ENCODE results near the gene POMZP3. TPM values are rescaled to one million over a fixed set of nuclear protein-coding genes. Genes with fewer than 3 reads are reported as not detected.
A peak's percentile ranks its signal among the peaks of the same experiment; 100 is the strongest.
"Not testable (repeated sequence)": the region's sequence is repeated elsewhere in the genome, so short reads cannot be mapped to it uniquely, and the experiment has no call there.

The POMZP3 gene
- 1.0 TPM for total RNA-seq

DNA sequence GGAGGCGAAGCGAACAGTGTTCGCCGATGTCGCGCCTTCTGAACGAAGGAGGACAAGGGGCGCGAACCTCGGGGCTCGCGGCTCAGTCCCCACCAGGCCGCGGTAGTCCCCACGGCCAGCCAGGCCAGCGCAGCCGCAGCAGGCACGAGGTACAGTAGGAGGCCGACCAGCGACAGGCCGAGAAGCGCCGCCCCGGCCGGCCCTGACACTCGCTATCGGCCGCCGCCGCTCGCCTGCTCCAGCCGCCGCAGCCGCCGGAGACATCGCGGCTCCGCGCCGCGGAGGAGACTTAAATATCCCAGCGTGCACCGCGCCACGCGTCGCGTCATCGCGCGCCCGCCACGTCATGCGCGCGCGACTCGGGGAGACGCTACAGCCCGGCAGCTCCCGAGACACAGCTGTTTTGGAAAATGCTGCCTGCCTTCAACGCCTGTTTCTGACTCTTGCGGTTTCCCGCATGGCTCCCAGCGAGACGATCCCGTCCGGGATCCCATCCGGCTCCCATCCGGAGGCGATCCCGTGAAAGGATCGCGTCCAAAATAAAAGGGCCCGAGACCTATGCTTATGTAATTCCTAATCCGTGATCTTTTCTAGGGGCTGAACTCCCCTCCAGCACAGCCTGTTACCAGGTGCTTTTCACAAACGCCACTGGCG is at the start of gene POMZP3:
TSS of gene POMZP3 (minus strand) at position 291 of the 654 bp plus-strand sequence. CDS start 1,215 bp downstream, outside the sequence.
- peak; percentile 61 for DNase-seq

- DNase-seq = not testable (repeated sequence)
Observed at GRCh38 chr7:76675783-76676182, 48.7 kb upstream of the POMZP3 start.

GRCh38 chr7:76673346-76673745 is 46.3 kb upstream of the POMZP3 start:
- not testable (repeated sequence) for DNase-seq

- not testable (repeated sequence) for DNase-seq
Observed at GRCh38 chr7:76659212-76659611, 32.1 kb upstream of the POMZP3 start.

GRCh38 chr7:76656425-76656824 is 29.3 kb upstream of the POMZP3 start:
- DNase-seq = not testable (repeated sequence)

GRCh38 chr7:76642620-76643019 is 15.5 kb upstream of the POMZP3 start:
- DNase-seq = not testable (repeated sequence)

- not testable (repeated sequence) for DNase-seq
Observed at GRCh38 chr7:76637061-76637691, 10.1 kb upstream of the POMZP3 start.

DNA sequence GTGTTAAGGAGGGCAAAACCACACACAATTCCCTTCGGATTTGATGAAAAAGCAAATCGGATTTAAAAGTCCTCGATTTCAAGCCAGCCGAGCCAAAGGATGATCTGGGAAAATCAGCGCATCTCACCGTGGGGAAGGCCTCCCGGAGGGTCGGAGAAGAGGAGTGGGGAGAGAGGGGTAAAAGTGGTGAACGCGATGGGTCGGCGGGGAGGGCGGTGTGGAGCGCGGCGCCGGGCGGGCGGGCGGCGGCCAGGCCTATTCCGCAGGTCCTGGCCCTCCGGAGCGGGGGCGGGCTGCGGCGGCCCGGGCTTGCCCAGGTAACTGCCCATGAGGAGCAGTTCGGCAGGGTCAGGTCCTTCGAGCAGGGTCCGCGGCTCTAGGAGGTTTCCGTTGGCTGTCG is 498 bp downstream of the POMZP3 start:
- DNase-seq = peak; percentile 14

DNA sequence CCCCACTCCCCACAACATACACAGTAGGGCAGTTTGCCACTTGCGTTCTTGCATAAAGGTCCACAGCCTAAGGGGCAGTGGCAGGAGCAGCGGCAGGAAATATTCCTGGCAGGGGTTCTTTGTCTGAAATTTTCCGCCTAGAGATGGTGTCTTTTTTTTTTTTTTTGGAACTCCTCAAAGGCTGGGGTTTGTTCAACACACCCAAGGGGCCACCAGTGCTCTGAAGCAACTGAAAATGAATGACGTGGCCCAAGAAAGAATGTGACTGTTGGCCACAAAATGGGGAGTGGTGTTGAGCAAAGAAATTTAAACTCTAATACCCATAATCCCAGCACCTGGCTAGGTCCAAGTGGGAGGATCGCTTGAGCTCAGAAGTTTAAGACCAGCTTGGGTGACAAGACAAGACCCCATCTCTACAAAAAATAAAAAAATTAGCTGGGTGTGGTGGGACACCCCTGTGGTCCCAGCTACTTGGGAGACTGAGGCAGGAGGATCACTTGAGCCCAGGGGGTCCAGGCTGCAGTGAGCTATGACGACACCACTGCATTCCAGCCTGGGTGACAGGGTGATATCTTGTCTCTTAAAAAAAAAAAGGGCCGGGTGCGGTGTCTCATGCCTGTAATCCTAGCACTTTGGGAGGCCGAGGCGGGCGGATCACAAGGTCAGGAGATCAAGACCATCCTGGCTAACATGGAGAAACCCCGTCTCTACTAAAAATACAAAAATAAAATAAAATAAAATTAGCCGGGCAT is 7.5 kb downstream of the POMZP3 start:
- not testable (repeated sequence) for DNase-seq

- peak; percentile 19 for DNase-seq
Observed at GRCh38 chr7:76613783-76614182, 13.3 kb downstream of the POMZP3 start.

DNA sequence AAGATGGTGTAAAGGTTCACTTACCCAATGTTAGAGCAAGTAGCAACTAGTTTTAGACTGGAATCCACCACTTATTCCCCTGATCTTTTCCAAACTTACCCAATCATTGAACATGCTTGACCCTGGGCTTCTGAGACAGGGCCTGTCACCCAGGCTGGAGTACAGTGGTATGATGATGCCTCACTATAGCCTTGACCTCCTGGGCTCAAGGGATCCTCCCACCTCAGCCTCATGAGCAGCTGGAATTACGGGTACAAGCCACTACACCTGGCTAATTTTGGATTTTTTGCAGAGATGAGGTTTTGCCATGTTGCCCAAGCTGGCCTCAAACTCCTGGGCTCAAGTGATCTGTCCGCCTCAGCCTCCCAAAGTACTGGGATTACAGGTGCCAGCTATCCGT is 14.8 kb downstream of the POMZP3 start:
- DNase-seq = not testable (repeated sequence)

- not testable (repeated sequence) for DNase-seq
Observed at GRCh38 chr7:76609864-76610263, 17.2 kb downstream of the POMZP3 start.

GRCh38 chr7:76608469-76608868 is 18.6 kb downstream of the POMZP3 start:
- not testable (repeated sequence) for DNase-seq

DNA sequence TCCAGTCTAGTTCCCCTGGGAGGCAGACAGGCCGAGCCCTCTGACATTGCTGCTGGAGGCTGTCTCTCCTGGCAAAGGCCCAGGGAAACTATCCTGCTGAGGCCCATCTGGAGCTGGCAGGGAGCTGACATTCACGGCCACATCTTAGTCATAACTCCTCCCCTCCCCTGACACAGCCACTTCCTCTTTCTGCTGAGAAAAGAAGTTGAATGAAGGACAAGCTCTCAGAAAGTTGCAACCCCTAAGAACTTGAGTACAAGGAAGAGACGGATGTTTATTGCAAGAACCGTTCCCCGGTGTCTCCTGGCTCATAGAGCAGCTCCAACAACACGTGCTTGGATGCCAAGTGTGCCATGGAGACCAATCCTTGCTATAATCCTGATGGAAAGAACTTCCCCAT is 21.1 kb downstream of the POMZP3 start:
- peak; percentile 61 for DNase-seq

- not testable (repeated sequence) for DNase-seq
Observed at GRCh38 chr7:76600650-76601049, 26.4 kb downstream of the POMZP3 start.

DNA sequence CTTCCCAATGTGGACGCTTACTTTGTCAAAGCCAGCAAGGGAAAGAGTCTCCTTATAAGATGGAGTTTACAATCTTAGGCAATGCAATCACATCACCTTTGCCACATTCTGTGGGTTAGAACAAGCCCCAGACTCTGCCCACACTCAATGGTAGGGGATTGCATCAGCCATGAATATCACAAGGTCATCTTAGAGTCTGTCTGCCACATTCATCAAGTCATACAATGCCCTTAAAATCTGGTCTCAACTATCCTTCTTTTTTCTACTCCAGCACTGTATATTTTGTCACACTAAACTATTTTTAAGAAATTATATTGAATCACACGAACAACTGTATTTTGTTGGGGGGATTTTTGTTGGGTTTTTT is 27.0 kb downstream of the POMZP3 start:
- DNase-seq = not testable (repeated sequence)

GRCh38 chr7:76598590-76599264 is 28.4 kb downstream of the POMZP3 start:
- DNase-seq = not testable (repeated sequence)

- not testable (repeated sequence) for DNase-seq
Observed at GRCh38 chr7:76597288-76597687, 29.8 kb downstream of the POMZP3 start.

GRCh38 chr7:76592694-76593093 is 34.4 kb downstream of the POMZP3 start:
- DNase-seq = not testable (repeated sequence)

- not testable (repeated sequence) for DNase-seq
Observed at GRCh38 chr7:76591602-76592304, 35.3 kb downstream of the POMZP3 start.

- DNase-seq = not testable (repeated sequence)
Observed at GRCh38 chr7:76591033-76591432, 36.0 kb downstream of the POMZP3 start.

DNA sequence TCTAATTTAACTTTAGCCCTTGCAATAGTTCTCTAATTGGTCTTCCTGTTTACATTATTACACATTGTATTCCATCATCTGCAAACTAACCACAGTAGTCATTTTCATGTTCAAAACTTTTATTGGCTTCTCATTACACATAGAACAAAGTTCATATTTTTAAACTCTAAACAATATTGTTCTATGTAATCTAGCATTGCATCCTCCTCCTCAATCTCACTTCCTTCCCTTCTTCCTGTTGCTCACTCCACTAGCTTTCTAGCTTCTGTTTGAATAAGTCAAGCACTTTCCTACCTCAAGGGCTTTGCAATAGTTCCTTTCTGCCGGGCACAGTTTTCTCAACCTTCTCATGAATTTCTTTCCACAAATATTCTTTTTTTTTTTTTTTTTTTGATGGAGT is 38.5 kb downstream of the POMZP3 start:
- not testable (repeated sequence) for DNase-seq

All from tongue (tissue), 2 donors.